Measurements from ENCODE around the gene OSBPL8.
"Not testable (repeated sequence)": the region's sequence is repeated elsewhere in the genome, so short reads cannot be mapped to it uniquely, and the experiment has no call there.

The OSBPL8 gene

DNA sequence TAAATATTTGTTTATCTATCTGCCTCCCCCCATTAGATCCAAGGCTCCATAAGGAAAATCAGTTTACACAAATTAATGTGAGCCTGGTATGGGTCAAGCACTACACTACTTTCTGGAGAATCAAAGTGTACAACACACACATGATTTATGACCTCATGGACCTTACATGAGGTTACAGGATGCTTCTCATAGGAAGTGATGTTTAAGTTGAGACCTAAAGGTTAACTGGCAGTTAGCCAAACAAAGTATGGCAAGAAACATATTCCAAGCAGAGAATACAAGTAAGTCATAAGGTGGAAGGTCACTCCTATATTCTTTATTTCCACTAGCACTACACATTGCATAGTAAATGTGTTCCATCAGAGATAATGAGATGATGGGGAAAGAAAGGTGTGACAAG, 39.2 kb downstream of the OSBPL8 start:
- no peak for DNase-seq

DNA sequence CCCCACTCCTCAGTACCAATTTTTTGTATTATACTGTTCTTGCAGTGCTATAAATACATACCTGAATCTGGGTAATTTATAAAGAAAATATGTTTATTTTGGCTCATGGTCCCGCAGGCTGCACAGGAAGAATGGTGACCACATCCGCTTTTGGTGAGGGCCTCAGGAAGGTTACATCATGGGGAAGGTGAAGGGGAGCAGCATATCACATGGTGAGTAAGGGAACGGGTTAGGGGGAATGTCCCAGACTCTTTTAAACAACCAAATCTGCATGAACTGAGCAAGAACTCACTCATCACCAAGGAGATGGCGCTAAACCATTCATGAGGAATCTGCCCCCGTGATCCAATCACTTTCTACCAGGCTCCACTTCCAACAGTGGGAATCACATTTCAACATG, 40.0 kb downstream of the OSBPL8 start:
- no peak for DNase-seq

DNA sequence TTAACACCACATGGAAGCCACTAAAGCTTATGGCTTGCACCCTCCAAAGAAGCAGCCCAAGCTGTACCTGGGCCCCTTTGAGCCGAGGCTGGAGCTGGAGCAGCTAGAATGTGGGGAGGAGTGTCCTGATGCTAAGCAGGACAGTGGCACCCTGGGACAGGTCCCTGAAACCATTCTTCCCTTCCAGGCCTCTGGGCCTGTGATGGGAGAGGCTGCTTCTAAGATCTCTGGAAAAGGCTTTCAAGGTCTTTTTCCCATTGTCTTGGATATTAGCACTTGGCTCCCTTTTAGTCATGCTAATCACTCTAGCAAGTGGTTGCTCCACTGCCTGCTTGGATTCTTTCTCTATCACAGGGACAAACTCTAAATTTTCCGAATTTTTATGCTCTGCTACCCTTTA, 40.9 kb downstream of the OSBPL8 start:
- no peak for DNase-seq

DNA sequence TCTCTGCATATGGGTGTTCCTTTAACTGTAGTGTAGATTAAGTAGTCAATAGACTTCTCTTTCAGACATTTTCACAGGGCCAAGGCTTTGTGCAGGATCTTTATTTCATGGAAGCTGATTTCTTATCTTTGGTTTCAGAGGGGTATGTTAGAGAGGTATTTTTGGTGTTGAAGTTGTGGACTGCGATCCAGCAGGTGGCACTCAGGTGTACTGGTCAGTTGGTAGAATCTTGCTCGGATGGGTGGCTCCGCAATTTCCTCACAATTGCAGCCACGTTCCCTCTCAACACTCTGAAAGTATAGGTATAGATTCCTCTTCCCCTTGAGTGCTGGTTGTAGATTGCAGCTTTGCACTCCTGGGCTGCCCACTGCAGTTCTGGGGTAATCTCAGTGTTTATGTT, 44.3 kb downstream of the OSBPL8 start:
- no peak for DNase-seq

DNA sequence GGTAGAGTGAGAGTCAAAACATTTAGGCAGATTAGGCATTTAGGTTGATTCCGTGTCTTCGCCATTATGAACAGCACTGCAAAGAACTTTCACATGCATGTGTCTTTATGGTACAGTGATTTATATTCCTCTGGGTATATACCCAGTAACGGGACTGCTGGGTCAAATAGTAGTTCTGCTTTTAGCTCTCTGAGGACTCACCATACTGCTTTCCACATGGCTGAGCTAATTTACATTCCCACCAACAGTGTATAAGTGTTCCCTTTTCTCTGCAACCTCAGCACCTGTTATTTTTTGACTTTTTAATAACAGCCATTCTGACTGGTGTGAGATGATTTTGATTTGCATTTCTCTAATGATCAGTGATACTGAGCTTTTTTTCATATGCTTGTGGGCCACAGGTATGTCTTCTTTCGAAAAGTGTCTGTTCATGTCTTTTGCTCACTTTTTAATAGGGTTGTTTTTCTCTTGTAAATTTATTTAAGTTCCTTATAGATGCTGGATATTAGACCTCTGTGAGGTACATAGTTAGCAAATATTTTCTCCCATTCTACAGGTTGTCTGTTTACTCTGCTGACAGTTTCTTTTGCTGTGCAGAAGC, 48.4 kb downstream of the OSBPL8 start:
- not testable (repeated sequence) for DNase-seq

DNA sequence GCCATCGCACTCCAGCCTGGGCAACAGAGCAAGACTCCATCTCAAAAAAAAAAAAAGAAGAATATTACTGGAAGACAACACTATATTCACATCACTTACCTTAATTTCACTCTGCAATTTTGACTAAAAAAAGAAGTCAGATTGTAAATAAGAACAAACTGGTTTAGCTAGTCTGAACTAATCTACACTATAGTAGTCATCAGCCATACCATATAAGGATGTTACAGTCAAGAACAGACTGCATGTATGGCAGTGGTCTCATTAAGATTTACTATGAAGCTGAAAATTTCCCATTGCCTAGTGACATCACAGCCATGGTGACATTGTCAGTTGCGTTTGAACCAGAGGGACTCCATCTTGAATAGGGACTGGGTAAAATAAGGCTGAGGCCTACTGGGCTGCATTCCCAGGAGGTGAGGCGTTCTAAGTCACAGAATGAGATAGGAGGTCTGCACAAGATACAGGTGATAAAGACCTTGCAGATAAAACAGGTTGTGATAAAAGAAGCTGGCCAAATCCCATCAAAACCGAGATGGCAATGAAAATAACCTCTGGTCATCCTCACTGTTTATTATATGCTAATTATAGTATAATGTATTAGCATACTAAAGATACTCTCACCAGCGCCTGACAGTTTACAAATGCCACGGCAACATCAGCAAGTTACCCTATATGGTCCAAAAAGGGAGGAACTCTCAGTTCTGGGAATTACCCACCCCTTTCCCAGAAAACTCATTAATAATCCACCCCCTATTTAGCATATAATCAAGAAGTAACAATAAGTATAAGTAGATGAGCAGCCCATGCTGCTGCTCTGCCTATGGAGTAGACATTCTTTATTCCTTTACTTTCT, 51.2 kb downstream of the OSBPL8 start:
- no peak for DNase-seq

DNA sequence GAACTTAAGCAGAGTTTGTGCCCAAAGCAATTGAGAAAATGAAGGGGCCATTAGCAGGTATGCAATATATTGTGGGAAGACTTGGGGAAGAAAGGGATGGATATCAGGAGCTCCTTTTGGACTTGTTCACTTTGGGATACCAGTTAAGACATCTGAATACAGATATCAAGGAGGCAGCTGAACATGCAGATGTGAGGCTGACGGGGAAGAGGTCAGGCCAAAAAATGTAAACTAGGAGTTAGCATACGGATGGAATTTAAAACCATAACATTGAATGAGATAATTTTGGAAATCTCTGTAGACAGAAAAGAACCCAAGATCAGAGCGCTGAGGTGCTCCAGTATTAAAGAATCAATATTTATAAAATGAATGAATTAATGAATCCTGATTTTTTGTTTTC, 53.4 kb downstream of the OSBPL8 start:
- no peak for DNase-seq

DNA sequence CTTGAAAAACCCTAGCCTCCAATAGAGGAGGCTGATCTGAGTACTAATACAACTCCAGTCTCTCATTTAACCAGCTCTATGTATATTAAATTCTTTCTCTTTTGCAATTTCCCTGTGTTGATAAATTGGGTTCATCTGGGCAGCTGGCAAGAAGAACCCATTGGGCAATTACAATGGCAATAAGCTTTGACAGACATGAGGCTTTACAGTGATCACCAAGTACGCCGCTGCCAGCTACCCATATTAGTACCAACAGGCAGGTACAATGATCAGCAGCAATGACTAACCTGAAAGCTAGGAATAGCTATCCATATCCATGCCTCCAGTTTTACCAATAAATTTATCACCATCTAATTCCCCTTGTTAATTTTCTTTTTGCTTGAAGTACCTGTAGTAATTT, 54.5 kb downstream of the OSBPL8 start:
- no peak for DNase-seq

DNA sequence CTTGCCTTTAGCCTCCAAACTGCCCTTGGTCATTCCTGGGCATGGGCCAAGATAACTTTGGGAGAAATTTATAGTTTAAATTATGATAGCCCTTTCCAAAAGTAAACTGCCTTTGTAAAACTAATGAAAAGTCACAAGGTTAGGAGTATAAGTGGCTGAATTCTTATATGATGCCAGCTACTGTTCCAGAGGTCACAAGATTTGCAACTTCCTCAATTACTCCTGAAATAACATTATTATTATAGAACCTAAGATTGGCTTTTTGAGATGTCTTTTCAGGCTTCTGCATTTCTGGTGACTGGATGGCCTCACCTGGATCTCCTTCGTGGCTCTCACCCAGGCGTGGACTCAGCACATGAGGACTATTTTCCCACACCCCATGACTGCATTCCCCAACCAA, 55.0 kb downstream of the OSBPL8 start:
- DNase-seq, result no peak

DNA sequence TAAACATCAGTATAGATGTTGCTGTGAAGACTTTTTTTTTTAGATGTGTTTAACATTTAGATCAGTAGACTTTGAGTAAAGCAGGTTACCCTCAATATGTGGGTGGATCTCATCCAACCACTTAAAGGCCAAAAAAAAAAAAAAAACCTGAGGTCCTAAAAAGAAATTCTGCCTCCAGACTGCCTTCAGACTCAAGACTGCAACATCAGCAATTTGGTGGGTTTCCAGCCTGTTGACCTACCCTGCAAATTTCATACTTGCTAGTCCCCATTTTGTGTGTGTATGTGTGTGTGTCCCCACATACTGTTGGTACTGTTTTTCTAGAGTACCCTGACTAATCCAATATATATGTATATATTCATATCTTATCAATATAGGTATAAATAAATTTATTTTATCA, 55.6 kb downstream of the OSBPL8 start:
- DNase-seq, result no peak

DNA sequence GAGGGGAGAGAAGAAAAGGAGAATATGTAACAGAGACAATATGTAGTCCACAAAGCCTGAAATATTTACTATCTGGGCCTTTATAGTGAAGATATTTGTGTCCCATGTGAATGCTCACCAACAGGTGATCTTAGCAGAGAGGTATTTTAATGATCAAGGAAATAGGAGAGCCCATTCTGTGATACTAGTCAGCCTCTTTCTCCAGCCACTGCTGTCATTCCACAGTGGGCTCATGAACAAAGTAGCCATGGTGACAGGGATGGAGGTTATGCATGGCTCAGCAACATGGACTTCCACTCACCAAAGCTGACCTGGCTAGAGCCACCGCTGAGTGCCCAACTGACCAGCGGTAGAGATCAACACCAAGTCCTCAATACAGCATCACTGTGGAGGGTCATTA, 58.2 kb downstream of the OSBPL8 start:
- DNase-seq, result no peak

DNA sequence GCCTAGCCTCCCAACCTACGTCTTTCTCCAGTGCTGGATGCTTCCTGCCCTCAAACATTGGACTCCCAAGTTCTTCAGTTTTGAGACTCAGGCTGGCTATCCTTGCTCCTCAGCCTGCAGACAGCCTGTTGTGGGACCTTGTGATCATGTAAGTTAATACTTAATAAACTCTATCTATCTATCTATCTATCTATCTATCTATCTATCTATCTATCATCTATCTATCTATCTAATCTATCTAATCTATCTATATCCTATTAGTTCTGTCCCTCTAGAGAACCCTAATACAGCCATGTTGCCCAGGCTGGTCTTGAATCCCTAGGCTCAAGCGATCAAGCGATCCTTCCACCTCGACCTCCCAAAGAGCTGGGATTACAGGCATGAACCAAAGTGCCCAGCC, 60.4 kb downstream of the OSBPL8 start:
- not testable (repeated sequence) for DNase-seq

DNA sequence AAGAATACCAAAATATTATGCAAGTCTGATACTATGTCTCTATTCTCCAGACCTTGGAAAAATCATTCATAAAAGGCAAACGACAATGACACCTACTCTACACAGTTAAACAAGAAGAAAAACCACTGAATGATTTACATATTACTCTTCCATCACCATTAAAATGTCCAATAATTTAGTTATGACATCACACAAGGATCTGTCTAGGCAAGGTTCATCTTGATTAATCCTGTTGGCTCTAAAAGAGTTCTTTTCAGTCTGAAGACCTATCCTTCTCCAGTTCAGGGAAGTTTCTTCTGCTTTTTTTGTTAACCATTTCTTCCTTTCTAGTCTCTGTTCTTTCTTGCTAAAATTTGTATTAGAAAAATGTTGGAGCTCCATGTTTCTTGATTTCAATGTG, 64.0 kb downstream of the OSBPL8 start:
- no peak for DNase-seq

DNA sequence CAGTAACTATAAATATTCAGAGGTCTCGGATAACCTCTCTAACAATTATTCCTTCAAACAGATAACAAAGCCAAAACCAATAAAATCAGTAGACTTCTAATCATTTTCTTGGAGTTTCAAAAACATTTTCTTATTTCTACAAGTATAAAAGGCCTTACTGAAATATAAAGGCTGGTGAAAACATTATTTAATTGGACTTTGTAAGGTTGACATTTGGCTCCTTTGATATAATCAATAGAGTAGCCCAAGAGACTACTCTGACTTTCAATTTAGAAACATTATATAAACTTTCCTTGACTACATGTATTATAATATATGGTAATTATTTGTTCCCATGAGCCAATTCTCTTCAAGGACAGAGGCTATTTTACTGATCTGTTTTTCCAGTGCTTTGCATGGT, 68.3 kb downstream of the OSBPL8 start:
- no peak for DNase-seq

DNA sequence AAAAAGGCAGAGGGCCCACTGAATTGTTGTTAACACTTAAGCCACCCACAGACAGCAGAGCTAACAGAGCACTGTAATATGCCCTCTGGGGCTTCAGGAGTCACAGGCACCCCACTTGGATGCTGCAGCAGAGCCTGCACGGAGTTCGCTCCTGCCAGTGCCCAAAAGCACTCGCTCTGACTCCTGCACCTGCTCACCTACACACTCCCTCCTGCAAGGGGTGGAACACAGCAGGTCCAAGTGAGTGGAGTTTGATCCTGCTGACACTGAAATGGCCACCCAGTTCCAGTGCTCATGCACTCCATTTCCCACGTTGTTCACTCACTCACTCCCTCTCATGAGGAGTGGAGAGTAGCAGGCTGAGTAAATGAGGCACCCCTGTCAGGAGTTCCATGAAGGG, 68.8 kb downstream of the OSBPL8 start:
- no peak for DNase-seq

DNA sequence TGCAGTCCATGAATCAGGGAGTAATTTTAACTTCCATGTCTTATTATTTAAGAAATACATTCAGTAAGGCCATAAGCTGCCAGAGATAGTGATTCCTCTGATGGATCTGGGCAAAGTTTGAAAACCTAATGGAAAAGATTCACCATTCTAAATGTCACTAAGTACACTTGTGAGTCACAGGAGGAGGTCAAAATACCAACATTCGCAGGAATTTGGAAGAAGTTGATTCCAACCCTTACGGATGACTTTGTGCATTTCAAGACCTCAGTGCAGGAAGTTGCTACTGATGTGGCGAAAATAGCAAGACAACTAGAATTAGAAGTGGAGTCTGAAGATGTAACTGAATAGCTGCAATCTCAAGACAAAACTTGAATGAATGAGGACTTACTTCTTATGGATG, 69.8 kb downstream of the OSBPL8 start:
- DNase-seq, result no peak

DNA sequence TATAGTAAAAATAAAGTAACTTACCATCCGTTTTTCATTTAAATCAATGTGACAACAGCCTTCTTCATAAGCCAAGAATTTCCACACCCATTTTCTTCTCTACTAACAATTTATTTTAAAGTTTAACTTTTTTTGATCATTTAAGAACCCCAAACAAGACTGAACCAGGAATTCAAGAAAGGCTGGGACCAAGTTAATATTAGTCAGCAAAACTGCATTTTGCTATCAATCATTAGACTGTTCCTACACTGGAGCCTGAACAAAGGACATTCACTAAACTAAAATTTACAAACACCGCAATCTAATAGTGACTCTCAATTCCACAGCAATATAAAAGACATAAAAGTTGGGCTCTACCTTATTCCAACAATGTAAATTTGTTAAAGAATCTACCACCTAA, 73.6 kb downstream of the OSBPL8 start:
- DNase-seq, result no peak

DNA sequence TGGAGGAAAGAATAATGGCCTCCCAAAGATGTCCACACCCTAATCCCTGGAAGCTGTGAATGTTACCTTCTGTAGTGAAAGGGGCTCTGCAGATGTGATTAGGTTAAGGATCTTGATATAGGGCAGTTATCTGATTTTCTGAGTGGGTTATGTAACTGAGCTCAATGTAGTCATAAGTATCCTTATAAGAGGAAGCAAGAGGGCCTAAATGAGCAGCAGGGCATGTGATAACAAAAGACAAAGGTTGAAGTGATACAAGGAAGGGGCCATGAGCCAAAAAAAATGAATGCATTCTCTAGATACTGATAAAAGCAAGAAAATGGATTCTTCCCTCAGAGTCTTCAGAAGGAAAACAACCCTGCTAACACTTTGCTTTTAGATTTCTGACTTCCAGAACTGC, 78.8 kb downstream of the OSBPL8 start:
- DNase-seq, result no peak

DNA sequence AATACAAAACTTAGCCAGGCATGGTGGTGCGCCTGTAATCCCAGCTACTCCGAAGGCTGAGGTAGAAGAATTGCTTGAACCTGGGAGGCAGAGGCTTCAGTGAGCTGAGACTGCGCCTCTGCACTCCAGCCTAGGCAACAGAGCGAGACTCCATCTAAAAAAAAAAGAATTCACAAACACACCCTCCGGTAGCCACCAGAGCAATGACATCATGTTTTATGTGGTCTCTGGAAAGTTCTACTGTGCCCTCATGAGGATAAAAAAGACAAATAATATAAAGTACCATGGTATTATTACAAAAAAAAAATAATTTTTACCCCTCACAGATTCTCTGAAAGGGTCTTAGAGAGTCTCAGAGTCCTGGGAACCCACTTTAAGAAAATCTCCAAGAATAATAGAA, 81.5 kb downstream of the OSBPL8 start:
- DNase-seq, result no peak

DNA sequence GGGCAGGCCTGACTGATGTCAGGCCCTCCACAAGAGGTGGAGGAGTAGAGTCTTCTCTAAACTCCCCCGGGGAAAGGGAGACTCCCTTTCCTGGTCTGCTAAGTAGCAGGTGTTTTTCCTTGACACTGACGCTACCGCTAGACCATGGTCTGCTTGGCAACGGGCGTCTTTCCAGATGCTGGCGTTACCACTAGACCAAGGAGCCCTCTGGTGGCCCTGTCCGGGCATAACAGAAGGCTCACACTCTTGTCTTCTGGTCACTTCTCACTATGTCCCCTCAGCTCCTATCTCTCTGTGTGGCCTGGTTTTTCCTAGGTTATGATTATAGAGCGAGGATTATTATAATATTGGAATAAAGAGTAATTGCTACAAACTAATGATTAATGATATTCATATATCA, 86.7 kb downstream of the OSBPL8 start:
- not testable (repeated sequence) for DNase-seq

DNA sequence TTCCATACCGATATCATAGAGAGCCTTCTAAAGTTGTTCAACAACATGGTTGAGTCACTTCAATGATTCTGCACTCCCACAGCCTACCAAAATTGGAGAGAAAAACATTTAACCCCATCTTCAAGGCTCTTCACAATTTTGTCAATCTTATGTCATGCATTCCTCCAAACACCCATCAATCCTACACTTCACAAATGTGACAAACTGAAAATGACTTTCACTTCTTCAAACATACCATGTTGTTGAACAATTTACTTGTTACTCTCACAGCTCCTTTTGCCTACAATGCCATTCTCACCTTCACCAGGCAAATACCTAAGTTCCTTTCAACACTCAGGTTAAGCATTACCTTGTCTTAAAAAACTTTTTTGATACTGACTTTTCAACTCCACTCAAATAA, 88.0 kb downstream of the OSBPL8 start:
- DNase-seq, result no peak

DNA sequence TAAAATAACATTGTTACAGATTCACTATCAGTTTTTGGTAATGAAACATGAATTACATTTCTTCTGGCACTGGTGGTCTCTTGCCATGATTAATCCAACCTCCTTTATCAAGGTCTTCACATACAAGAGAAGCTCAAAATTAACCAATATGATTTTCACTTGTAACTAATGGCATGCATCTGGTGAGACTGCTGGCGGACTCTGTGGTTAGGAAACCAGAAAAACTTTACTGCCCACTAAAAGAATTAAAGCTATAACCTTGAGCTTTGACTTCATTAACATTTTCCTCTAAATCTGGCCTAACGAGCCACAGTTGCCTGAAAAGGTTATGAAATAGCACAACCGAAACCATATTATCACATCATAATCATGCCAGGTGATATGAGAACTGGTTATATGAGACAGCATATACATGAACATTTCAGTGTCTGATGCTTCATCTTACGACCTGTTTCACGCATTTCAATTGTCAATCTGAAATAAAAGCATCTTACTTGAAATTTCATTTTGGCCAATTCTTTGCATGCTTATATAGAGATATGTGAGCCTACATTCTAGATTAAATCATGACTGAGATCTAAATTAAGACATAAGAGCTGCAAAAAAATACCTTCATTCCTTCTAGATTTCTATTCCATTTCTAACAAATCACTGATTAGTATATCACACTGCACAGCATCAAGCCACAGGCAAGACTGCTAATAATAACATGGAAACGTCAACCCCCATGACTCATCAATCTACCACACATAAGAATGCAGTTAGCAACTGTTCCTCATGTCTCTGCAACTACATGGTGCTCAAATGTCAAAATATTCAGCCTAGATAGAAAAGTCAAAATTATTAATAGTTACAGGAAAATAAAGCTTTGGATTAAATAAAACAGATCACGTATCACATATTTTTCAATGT, 89.3 kb downstream of the OSBPL8 start:
- DNase-seq, result peak in 1 of 2 experiments; percentile 76

DNA sequence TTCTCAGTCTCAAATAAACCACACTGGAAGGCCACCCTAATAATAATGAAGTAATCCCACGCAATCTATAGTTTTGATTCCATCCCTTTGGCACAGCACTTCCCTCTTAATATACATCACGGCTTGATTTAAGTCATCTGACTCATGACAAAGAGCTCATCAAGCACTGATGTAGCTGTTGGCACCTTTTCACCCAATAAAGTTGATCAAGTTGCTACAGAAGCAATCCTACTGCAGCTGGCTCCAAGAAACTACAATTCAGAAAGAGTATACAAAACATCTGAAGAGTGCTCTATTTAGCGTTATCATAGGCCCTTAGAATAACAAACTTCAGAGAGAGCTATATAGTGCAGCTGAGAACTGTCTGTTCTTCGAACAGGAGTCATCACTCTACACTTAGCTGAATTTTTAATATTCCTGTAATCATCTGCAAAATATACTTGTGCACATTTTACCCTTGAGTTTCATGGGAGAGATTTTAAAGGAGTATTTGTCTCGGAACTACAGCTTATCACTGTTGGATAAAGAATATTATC, 94.9 kb downstream of the OSBPL8 start:
- no peak for DNase-seq

Measured in SW 1271 (cell line).